M059J (cell line): ENCODE data around the gene ARCN1. TPM values are rescaled to one million over a fixed set of nuclear protein-coding genes. Genes with fewer than 3 reads are reported as not detected.
A peak's percentile ranks its signal among the peaks of the same experiment; 100 is the strongest.

Experiments used
- DNase-seq: peaks from one replicate; pipeline ENCODE4 v3.0.0-alpha.2; 2012; ENCODE audit warnings: low read depth
- total RNA-seq: library from RNA; depleted of rRNA; stranded (reverse); fragments of >200 nt; shearing (Covaris generic); gene quantifications from 2 replicates; pipeline ENCODE4 v1.2.3, GENCODE V29; 2014

The ARCN1 gene
- total RNA-seq, 1 experiment from 2014 or later: 304 TPM

DNA sequence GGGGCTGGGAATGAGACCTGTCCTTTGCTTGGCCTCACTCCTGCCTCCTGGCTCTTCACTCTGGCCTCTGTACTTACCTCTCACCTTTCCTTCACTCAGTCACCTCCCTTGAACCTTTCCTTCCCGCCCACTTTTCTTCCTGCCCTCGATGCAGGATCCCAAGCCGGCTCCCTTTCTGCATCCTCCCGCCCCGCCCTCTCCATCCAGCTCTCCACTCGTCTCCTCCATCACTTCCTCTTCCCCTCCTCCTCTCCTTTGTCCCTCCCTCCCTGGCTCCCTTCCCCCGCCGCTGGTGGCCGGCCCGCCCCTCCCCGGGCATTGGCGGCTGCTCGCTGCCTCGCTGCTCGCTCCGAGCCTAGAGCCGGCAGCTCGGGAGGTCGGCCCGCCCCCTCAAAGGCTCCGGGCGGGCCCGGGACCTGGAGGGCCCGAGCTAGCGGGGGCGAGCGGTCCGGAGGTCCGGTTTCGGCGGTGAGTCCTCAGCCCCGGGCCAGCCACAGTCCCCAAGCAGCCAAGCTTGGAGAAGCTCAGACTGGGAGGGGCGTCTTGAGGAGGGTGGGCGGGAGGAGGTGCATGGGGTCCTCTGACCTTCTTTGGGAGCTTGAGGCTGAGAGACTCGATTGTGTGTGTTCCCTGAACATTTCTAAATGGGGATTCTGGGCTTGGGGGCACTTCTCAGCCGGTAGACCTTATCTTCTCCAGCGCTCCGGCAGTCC lies 49.0 kb downstream of the ARCN1 start:
- DNase-seq: peak; percentile 94

DNA sequence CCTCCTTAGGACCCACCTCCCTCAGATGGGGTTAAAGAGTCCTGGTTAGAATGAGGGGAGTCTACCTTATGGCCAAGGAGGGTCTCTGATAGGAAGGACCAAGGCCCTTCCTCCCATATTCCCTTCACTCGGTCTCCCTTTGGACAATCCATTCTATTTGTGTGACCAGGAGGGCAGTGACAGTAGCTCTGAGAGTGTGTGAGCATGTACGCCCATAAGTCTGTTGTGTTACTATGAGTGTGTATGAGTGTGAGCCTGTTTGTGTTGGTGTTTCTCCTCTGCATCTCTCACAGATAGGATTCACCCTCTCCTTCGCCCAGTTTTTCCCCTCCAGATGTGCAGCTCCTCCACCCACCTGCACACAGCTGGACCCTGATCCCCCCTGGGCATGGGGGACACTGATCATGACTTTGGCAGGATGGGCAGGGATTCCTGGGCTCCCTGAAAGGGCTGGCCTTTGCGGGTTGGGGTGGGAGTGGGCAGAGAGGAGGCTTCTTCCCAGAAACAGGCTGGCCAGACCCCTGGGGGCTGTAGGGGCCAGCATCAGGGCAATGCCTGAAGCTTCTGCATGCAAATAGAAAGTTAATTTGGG lies 49.7 kb downstream of the ARCN1 start:
- DNase-seq: peak; percentile 31

DNA sequence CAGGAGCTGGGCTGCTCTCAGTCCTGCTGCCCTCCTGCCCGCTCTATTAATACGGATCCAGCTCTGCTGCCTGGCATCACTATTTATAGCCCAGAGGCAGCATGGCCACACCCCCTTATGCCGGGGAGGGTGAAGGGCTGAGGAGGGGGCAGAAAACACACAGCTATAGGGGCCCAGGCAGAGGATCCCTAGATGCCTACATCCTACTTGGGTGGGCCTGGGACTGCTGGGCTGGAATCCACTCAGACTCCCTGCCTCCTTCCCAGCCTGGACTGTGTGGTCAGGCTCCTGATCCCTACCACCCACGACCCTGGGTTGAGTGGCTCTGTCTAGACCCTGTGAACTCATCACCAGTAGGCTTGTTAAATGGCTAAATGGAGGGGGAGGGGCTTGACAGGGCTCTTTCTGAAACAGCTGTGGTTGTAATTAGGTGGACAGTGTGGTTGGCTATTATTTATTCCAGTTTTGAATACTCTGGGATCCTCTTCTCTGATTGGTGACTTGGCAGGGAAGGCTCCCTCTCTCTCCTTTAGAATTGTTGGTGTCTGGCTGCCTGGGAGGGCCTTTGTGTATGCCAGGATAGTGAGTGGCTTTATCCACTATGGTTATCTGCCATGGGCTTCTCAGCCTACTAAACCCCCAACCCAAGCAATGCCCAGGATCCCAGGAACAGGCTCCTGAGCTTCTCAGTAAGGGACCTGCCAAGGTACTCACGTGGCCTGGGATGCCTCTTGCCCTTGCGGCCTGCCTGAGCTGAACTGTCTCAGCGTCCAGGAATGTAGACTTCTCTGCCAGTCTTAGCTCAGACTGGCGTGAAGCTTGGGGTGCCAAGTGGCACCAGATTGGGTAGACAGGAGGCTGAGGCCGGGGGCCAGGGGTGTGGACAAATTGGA lies 50.4 kb downstream of the ARCN1 start:
- DNase-seq: peak; percentile 98

DNA sequence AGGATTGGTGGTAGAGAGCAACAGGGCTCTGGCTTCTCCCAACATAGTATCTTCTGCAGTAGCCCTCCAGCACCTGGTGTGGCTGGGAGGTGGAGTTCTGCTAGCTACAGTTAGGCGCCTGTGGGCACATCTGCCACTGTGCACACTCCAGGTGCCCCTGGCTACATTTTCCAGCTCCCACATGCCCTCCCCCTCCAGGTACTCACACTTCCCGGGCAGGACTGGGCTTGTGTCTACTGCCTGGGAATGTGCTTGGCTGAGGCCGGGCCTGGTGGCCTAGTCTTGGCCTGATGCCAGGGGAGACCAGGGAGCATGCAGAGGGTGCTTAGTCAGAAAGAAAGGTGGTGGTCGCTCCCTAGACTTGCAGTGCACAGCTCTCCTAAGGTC lies 51.1 kb downstream of the ARCN1 start:
- DNase-seq: peak; percentile 75

DNA sequence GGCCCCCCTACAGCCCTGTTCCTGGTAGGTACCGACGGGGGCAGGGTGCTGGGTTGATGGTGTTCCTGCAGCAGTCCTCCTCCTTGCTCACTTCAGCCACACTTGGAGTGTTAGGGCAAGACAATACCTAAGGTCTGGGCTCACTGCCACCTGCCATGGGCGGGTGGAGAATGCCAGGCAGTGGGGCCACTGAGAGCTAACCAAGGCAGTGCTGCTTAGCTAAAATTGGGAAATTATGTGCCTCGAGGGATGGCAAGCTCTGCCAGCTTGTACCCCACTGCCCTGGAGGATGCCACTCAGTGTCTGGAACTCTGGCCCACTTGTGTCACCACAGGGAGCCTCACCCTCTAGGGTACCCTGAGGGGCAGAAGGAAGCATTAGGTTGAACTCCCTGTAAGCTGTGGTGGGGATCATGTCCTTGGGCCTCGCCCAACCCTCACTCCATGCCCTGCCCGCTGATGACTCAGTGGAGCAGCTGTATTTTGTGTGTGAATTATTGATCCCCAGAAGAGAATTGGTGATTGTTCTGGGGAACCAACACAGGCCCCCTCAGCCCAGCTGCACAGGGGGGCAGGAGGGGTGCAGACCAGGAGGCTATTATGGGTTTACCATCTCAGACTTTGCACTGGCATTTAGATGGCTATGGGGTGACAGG lies 53.0 kb downstream of the ARCN1 start:
- no peak for DNase-seq

DNA sequence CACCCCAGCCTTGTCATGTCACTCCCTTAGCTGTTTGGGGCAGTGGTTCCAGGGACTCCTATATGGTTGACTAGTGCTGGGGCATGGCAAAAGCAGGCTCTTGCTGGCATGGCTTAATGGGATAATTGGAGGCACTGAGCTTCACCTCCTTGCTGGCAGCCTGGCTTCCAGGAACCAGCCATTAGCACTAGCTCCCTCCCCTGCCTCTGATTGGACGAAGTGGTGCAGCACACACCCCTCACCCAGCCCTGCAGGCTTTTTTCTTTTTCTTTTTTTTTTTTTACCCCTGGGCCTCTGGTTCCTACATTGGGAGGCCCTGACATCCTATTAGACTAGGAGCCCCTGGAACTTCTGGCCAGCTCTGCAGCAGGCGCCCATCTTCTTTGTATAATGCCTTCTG lies 53.8 kb downstream of the ARCN1 start:
- no peak for DNase-seq

DNA sequence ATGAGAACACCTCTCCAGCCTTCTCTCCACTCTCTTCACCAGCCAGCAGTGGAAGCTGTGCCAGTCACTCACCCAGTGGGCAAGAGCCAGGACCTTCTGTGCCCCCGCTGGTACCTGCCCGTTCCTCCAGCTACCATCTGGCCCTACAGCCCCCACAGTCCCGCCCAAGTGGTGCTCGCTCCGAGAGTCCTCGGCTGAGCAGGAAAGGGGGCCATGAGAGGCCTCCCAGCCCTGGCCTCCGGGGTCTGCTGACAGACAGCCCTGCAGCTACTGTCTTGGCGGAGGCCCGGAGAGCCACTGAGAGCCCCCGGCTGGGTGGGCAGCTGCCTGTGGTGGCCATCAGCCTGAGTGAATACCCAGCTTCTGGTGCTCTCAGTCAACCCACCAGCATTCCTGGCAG lies 55.4 kb downstream of the ARCN1 start:
- DNase-seq: no peak

DNA sequence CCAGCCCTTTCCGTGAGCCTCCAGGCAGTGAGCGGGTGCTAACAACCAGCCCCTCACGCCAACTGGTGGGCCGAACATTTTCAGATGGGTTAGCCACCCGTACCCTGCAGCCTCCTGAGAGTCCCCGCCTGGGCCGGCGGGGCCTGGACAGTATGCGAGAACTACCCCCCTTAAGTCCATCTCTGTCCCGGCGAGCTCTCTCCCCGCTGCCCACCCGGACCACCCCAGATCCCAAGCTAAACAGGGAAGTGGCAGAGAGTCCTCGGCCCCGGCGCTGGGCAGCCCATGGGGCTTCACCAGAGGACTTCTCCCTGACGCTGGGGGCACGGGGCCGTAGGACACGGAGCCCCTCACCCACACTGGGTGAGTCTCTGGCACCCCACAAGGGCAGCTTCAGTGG lies 55.8 kb downstream of the ARCN1 start:
- DNase-seq: no peak

DNA sequence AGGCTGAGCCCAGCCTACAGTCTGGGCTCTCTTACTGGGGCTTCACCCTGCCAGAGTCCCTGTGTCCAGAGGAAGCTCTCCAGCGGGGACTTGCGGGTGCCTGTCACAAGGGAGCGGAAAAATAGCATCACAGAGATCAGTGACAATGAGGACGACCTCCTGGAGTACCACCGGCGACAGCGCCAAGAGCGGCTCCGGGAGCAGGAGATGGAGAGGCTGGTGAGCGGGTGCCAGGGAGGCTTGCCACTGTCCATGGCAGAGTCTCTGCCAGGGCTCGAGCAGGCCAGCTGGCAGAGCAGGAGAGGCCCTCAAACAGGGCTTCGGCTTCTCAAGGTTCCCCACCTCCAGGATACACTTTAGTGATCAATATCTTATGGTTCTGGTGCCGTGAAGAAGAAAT lies 56.2 kb downstream of the ARCN1 start:
- no peak for DNase-seq

DNA sequence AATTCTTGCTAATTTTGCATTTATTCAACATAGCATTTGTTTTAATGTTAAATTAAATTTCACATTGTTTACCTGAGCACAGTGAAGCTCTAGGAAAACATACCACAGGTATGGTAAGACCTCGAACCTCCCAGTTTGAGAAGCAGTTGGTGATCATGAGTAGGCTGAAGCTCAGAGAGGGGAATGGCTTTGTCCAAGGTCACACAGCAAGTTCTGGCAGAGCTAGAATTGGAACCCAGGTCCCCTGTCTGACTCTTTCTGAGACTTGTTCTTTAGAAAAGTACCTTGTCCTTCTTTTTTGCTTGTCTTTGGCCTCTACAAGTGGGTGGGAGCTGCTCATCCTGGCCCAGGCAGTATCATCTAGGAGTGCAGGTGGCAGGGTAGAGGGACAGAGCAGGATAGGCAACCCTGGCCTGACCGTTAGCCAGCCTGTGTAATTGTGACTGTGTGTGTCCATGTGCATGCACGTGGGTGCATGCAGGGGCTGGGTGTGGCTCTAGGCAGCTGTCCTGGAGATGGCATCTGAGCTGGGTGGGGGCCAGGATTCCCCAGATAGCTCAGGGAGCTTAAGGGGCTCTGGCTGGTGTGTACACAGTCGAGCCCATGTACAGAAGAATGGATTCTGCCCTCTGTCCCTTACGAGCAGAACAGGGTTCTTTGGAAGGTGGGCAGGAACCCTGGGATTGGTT lies 56.8 kb downstream of the ARCN1 start:
- DNase-seq: no peak

DNA sequence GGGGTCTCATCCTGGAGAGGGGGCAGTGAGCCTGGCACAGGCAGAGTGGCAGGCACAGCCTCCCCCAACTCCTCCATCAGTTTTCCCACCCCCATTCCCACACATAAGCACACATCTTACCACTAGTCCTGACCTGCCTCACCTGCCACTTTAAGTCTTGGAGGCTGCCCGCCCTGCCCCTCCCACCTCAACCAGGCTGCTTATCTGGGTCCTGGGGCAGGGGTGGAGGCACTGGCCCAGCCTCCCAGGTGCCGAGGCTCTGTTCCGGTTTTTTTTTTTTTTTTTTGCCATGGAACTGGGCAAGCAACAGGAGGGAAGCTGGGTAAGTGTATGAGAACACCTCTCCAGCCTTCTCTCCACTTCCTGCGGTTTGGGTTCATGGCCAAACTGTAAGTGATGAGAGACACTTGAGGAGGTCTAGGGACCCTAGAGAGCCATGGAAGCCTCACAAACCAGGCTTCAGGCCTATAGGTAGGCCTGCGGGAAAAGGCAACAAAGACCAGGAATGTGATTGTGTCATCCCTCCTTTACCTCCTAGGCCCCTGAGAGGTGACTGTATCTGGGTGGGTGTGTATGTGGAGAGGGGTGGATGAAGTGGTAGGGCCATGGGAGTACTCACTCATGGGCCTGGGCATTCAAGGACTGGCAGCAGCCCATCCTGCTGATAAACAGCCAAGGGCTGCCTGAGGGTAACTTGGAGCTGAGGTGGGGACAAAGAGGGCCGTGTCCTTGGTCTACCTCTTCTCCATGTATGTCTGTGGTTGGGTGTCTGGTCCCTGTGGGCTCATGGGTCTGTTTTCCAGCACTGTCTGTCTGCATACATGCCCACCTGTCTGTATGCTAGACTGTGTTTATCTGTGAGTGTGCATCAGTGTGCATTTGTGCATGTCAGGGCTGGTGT lies 57.8 kb downstream of the ARCN1 start:
- DNase-seq: no peak

DNA sequence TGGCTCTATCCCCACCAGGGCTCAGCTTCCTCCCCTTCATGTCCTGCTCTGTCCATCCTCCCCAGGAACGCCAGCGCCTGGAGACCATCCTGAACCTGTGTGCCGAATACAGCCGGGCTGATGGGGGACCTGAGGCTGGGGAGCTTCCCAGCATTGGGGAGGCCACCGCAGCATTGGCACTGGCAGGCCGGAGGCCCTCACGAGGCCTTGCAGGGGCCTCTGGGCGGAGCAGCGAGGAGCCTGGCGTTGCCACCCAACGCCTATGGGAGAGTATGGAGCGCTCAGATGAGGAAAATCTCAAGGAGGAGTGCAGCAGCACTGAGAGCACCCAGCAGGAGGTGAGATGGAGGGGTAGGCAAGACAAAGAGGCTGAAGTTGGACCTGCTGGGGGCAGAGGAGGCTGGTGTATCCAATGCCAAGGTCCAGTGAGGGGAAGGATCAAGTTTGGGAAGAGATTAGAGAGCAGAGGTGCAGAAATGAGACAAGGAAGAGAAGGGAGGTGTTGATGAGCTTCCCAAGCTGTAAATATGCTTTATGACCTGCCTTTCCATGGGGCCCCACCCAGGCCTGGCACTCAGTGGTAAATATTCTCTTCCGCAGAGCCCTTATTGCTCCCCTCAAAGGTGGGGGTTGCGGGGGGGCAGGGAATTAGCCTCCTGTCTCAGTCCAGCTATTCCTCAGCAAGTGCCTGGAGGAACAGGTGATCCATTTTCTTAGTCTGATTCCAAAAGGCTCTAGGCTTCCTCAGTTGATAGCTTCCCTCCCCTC lies 59.1 kb downstream of the ARCN1 start:
- DNase-seq: no peak

DNA sequence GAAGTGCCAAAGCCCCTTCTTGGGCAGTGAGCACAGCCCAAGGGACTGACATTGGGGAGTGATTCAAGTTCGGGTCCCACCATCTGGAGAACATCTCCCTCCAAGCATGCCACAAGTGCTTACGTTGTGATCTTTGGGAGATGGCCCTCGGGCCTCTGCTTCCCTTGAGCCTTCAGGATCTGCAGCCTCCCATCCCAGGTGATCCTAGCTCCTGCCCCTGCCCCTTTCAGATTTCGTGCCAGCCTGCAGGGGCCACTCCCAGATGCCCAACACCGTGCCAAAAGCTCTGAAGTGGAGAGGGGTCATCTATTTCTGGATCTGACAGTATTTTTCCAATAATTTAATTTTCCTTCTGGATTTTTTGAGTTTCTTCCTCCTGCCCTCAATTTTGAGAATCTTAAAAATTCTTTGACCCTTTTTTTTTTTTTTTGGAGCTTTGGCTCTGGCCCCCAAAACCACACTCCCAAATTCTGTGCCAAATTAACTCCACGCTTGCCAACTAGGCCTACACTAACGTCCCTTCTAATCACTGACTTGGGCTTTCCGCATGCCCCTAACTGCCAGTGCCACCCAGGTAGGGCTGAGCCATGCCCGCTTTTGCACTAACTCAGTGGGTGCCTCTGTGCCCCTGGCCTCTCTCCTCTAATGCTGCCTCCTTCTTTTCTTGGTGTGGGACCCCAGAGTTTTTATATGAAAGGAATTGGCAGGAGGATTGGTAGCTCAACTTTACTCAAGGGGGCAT lies 60.5 kb downstream of the ARCN1 start:
- no peak for DNase-seq

DNA sequence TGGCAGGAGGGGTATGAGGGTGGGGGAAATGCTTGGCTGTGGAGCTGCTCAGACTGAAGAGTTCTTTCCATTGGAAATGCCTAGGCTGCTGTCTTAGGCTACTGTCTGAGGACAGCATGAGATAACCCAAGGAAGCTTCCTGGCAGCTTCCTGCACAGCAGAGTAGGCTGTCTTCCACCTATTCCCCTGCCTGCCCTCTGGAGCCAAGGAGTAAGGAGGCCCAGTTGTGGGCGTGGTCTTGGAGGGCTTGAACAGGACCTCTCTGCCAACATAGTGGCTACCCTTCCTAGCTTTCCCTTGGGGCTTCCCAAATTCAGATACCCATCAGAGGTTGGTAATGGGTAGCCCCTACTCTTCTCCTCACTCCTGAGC lies 61.1 kb downstream of the ARCN1 start:
- no peak for DNase-seq

DNA sequence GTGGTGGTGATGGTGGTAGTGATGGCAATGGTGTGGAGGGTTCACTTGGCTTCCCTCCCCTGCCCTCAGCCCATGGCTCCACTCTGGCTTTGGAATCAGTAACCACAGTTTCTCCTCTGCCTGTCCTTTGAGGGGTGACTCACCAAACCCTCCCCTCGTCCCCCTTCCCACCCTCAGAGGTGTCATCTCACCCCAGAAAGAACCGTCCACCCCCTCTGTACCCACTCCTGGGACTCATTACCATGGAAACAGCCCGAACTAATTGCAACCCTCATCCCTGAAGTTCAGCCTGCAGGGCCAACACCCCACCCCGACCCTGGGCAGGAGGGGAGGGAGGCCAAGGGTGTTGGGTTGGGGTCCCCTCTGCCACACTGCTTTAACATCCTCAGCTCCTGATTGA lies 61.8 kb downstream of the ARCN1 start:
- DNase-seq: peak; percentile 29

DNA sequence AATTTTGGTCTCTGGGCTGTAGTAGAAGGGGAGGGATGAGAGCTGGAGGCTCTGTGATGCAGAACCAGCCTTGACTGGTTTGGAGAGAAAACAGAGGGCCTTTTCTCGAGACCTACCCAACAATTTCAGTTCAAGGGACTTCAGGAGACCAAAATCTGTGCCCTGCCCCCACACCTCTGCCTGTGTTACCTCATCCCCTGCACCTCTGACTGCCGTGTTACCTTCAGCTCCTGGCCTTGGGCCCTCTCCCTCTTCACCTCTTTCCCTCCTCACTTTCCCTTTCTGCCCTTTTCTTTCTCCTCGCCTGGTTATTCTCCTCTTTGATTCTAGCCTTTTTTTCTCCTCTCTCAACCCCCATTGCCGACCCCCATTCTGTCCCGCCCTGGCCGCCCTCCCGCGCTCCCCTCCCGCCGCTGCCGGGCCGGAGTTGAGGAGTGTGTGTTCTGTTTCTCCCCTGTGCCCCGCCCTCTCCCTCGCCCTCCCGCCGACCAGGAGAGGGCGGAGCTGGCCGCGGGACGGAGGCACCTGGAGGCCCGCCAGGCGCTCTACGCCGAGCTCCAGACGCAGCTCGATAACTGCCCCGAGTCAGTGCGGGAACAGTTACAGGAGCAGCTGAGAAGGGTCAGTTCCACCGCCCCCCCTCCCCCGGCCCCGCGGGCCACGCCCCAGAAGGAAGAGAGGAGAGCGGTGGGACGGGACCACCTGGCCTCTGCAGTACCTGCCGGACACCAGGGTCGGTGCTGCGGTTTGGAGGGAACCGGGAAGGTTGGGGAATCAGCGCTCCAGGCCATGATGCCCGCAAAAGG lies 62.4 kb downstream of the ARCN1 start:
- no peak for DNase-seq

DNA sequence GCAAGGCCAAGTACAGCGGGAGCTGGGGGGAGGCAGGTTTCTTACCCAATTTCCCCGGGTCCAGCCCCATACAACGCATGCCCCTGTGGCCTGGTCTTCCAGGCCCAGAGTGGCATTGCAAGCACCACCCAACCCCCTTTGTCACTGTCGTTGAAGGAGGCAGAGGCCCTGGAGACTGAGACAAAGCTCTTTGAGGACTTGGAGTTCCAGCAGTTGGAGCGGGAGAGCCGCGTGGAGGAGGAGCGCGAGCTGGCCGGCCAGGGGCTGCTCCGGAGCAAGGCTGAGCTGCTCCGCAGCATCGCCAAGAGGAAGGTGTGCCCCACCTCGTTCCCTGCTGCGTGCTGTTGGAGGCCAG lies 63.0 kb downstream of the ARCN1 start:
- DNase-seq: no peak

DNA sequence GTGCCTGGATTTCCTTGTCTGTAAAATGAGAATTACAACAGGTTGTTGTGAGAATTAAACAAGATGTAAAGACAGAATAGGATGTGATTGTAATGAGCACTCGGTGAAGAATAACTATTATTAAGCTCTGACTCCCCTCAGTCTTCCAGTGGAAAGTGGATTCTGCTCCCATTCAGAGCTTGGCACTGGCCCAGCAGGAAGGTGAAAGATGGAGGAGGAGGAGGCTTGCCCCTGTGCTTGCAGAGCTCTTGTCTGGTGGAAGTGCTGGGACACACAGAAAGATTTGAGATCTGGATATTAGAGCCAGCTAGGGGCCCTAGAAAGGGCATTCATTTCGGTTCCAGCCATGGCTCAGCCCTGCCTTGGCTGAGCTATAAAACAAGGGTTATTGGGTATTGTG lies 63.4 kb downstream of the ARCN1 start:
- DNase-seq: no peak
